GM21360 (cell line): ENCODE measurements around the gene DXO.
"Not testable (repeated sequence)": the region's sequence is repeated elsewhere in the genome, so short reads cannot be mapped to it uniquely, and the experiment has no call there.

Source experiments
- ATAC-seq: cut with Tn5 transposase; IDR thresholded peaks from one replicate; pipeline ENCODE4 v1.9.1; 2021; ENCODE audit warnings: mild to moderate bottlenecking, moderate library complexity; ENCODE audit not compliant: unreplicated experiment

DXO gene

GRCh38 chr6:31971993-31972708, at the start of gene DXO:
TSS of gene DXO (minus strand) at chr6:31972138. CDS start at chr6:31971675, 463 bp downstream.
- peak; percentile 82 for ATAC-seq

- not testable (repeated sequence) for ATAC-seq
These were observed 42.6 kb upstream of the DXO start, which contains the start of gene C4B for GRCh38 chr6:32014547-32014946. TSS of gene C4B (plus strand) at chr6:32014795. CDS start at chr6:32014846, 51 bp downstream.

GRCh38 chr6:32013738-32014137, 41.8 kb upstream of the DXO start:
- not testable (repeated sequence) for ATAC-seq

GRCh38 chr6:32012941-32013617, 41.1 kb upstream of the DXO start:
- ATAC-seq = not testable (repeated sequence)

- not testable (repeated sequence) for ATAC-seq
These were observed 39.1 kb upstream of the DXO start for GRCh38 chr6:32010856-32011530.

- ATAC-seq = not testable (repeated sequence)
These were observed 37.6 kb upstream of the DXO start for GRCh38 chr6:32009537-32009936.

- ATAC-seq = not testable (repeated sequence)
These were observed 36.7 kb upstream of the DXO start for GRCh38 chr6:32008616-32009015.

- not testable (repeated sequence) for ATAC-seq
These were observed 36.1 kb upstream of the DXO start for GRCh38 chr6:32008037-32008436.

GRCh38 chr6:32007086-32007485, 35.1 kb upstream of the DXO start:
- ATAC-seq = not testable (repeated sequence)

- ATAC-seq = not testable (repeated sequence)
These were observed 34.1 kb upstream of the DXO start for GRCh38 chr6:32005991-32006529.

- ATAC-seq = not testable (repeated sequence)
These were observed 33.6 kb upstream of the DXO start for GRCh38 chr6:32005538-32005880.

GRCh38 chr6:32004864-32005537, 33.1 kb upstream of the DXO start:
- not testable (repeated sequence) for ATAC-seq

- ATAC-seq = not testable (repeated sequence)
These were observed 32.5 kb upstream of the DXO start for GRCh38 chr6:32004393-32004792.

GRCh38 chr6:32003301-32003700, 31.4 kb upstream of the DXO start:
- not testable (repeated sequence) for ATAC-seq

GRCh38 chr6:32002546-32003268, 30.8 kb upstream of the DXO start:
- ATAC-seq = not testable (repeated sequence)

GRCh38 chr6:31996385-31996784, 24.4 kb upstream of the DXO start:
- ATAC-seq = not testable (repeated sequence)

GRCh38 chr6:31994421-31994820, 22.5 kb upstream of the DXO start:
- not testable (repeated sequence) for ATAC-seq

- not testable (repeated sequence) for ATAC-seq
These were observed 17.4 kb upstream of the DXO start for GRCh38 chr6:31989363-31989762.

GRCh38 chr6:31981744-31982143, 9.8 kb upstream of the DXO start, which contains the start of gene C4A:
TSS of gene C4A (plus strand) at chr6:31982057. CDS start at chr6:31982108, 51 bp downstream.
- ATAC-seq = not testable (repeated sequence)

GRCh38 chr6:31980998-31981397, 9.1 kb upstream of the DXO start:
- ATAC-seq = not testable (repeated sequence)
